Prostate gland (tissue), 2 donors: ENCODE measurements around the gene LSG1. TPM values are rescaled to one million over a fixed set of nuclear protein-coding genes. Genes with fewer than 3 reads are reported as not detected.
"Not testable (repeated sequence)": the region's sequence is repeated elsewhere in the genome, so short reads cannot be mapped to it uniquely, and the experiment has no call there.

Experiments
- DNase-seq: peaks from one replicate; pipeline ENCODE4 v3.0.0-alpha.2; 2019; ENCODE audit warnings: low spot score
- H3K27ac ChIP-seq, 2 donors: fragments of 200-600 bp; sonication (generic); 2 replicates each; pipeline ENCODE4 v1.5.1; 2017 to 2019
- H3K27me3 ChIP-seq: fragments of 200-600 bp; sonication (generic); replicated peaks from 2 replicates; pipeline ENCODE4 v1.5.1; 2019; ENCODE audit not compliant: insufficient read depth
- H3K36me3 ChIP-seq, 2 donors: fragments of 200-600 bp; sonication (generic); 1 replicate in 1 of 2; 2 replicates in 1 of 2; pipeline versions ENCODE4 v1.5.1 to v1.8.1; 2017 to 2019
- H3K4me1 ChIP-seq: fragments of 200-600 bp; sonication (generic); replicated peaks from 2 replicates; pipeline ENCODE4 v1.5.1; 2019
- H3K4me3 ChIP-seq, 2 donors: fragments of 200-600 bp; sonication (generic); 2 replicates each; pipeline ENCODE4 v1.5.1; 2017 to 2019
- H3K9me3 ChIP-seq: fragments of 200-600 bp; sonication (generic); 2 replicates; pipeline ENCODE4 v1.5.1; 2017
- CTCF ChIP-seq, 4 experiments: fragments of 200-600 bp in 2 of 4; fragments of 450-650 bp in 2 of 4; sonication (generic) in 2 of 4; IDR thresholded peaks; 1 replicate in 3 of 4; 2 replicates in 1 of 4; pipeline ENCODE4 v1.5.1; 2016 to 2019; ENCODE audit warnings: antibody characterized with exemption in 4 of 4, mild to moderate bottlenecking in 2 of 4, moderate library complexity in 2 of 4
- POLR2A ChIP-seq: fragments of 450-650 bp; IDR thresholded peaks from one replicate; pipeline ENCODE4 v1.6.1; 2016; ENCODE audit warnings: antibody characterized with exemption, mild to moderate bottlenecking
- POLR2AphosphoS5 ChIP-seq: sonication (generic); formaldehyde crosslinking; IDR thresholded peaks from one replicate; pipeline ENCODE4 v1.6.1; 2017; ENCODE audit warnings: antibody characterized with exemption
- WGBS: methylation state at CpG from one replicate; pipeline ENCODE4 v1.1.5; 2018; 5-methylcytosine and 5-hydroxymethylcytosine counted together
- intact Hi-C: fragments of 100-400 bp; cut with DNase I; formaldehyde crosslinking; loops from one replicate; pipeline ENCODE4 v1.14.2; 2022
- total RNA-seq, 2 donors: library from RNA; depleted of rRNA; stranded (reverse); fragments of >200 nt; gene quantifications; one replicate each; pipeline ENCODE4 v1.1.0, GENCODE V29; 2016

Gene LSG1
- total RNA-seq, 2 donors from 2014 or later: 25.9 to 49.6 TPM

- TF ChIP-seq POLR2A: no peak
- no peak for TF ChIP-seq CTCF (IDR thresholded peaks at IDR 0.05)
- no peak for TF ChIP-seq POLR2AphosphoS5
- WGBS: 93% methylated on average over 13 of the region's 13 CpGs
- no peaks in the 10 kb centered on the region for H3K4me1 ChIP-seq
- intact Hi-C loops: no loop called here
- no peak overlapping the region for H3K4me3 ChIP-seq
- H3K27ac ChIP-seq: no peak overlapping the region
- no peak for DNase-seq
- H3K36me3 ChIP-seq: no peaks in the 10 kb centered on the region
- no peaks in the 10 kb centered on the region for H3K27me3 ChIP-seq
- no peaks in the 10 kb centered on the region for H3K9me3 ChIP-seq
Measured at GRCh38 chr3:194609601-194610000, 62.4 kb downstream of the LSG1 start.

DNA sequence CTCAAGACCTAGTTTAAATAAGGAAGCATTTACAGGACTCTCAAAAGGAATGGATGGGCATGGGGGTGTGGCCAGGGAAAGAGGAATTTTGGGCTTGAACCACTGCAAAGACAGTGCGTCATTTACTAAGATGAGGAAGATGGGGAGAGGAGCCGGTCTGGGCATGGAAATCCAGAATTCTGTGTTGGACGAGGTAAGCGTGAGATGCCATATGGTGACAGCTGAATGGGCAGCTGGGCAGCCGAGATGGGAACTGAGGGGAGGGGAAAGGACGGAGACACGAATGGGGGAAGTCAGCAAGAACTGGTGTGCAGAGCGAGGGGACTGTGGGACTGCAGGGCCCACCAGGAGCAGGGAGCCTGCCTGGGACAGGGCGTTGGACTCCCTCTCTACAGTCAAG is 63.0 kb downstream of the LSG1 start:
- no peaks in the 10 kb centered on the region for H3K4me1 ChIP-seq
- H3K36me3 ChIP-seq: no peaks in the 10 kb centered on the region
- intact Hi-C loops: no loop called here
- H3K27ac ChIP-seq: no peak overlapping the region
- 84% methylated on average over 9 of the region's 9 CpGs for WGBS
- no peaks in the 10 kb centered on the region for H3K9me3 ChIP-seq
- no peak overlapping the region for H3K4me3 ChIP-seq
- no peaks in the 10 kb centered on the region for H3K27me3 ChIP-seq
- no peak for DNase-seq
- TF ChIP-seq POLR2A: no peak
- TF ChIP-seq CTCF (IDR thresholded peaks at IDR 0.05): no peak

- intact Hi-C loops: no loop called here
- no peak for DNase-seq
- H3K27me3 ChIP-seq: no peaks in the 10 kb centered on the region
- no peak overlapping the region for H3K4me3 ChIP-seq
- H3K9me3 ChIP-seq: no peaks in the 10 kb centered on the region
- 81% methylated on average over 10 of the region's 10 CpGs for WGBS
- no peaks in the 10 kb centered on the region for H3K36me3 ChIP-seq
- H3K27ac ChIP-seq: no peak overlapping the region
- no peak for TF ChIP-seq CTCF (IDR thresholded peaks at IDR 0.05)
- no peak for TF ChIP-seq POLR2AphosphoS5
- no peak for TF ChIP-seq POLR2A
- H3K4me1 ChIP-seq: no peaks in the 10 kb centered on the region
Measured at GRCh38 chr3:194607592-194608389, 64.2 kb downstream of the LSG1 start.

DNA sequence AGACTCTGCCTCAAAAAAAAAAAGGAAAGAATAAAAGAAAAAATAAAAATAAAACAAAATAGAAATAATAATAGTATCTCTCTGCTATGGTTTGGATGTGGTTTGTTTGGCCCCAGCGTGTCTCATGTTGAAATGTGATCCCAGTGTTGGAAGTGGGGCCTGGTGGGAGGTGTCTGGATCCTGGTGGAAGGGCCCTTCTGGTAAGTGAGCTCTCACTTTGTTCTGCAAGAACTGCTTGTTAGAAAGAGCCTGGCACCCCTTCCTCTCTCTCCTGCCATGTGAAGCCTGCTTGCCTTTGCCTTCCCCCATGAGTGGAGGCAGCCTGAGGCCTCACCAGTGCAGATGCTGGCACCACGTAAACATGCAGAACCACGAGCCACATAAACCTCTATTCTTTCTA is 65.0 kb downstream of the LSG1 start:
- TF ChIP-seq POLR2A (no peak), POLR2AphosphoS5 (no peak), CTCF (IDR thresholded peaks at IDR 0.05) (no peak)
- intact Hi-C loops: no loop called here
- Histone ChIP-seq H3K4me3 (no peak overlapping the region), H3K36me3 (no peaks in the 10 kb centered on the region), H3K9me3 (no peaks in the 10 kb centered on the region), H3K27me3 (no peaks in the 10 kb centered on the region), H3K27ac (no peak overlapping the region), H3K4me1 (no peaks in the 10 kb centered on the region)
- 84% methylated on average over 3 of the region's 3 CpGs for WGBS
- no peak for DNase-seq

GRCh38 chr3:194606163-194606562 is 65.8 kb downstream of the LSG1 start:
- intact Hi-C loops: no loop called here

DNA sequence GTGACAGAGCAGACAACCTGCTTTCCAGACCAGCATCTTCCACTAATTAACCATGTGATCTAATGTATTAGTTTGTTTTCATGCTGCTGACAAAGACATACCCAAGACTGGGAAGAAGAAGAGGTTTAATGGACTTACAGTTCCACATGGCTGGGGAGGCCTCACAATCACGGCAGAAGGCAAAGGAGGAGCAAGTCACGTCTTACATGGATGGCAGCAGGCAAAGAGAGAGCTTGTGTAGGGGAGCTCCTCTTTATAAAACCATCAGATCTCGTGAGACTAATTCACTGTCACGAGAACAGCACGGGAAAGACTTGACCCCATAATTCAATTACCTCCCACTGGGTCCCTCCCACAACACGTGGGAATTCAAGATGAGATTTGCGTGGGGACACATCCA is 66.7 kb downstream of the LSG1 start:
- H3K4me3 ChIP-seq, H3K4me1 ChIP-seq, H3K9me3 ChIP-seq, H3K36me3 ChIP-seq, H3K27ac ChIP-seq, H3K27me3 ChIP-seq, intact Hi-C loops, DNase-seq: not testable (repeated sequence)
- WGBS: 91% methylated on average over 7 of the region's 7 CpGs

More at GRCh38 chr3:194606163-194606562, 65.8 kb downstream of the LSG1 start:
- Histone ChIP-seq H3K9me3 (no peaks in the 10 kb centered on the region), H3K36me3 (no peaks in the 10 kb centered on the region), H3K4me1 (no peaks in the 10 kb centered on the region), H3K4me3 (no peak overlapping the region), H3K27ac (no peak overlapping the region), H3K27me3 (no peaks in the 10 kb centered on the region)
- TF ChIP-seq CTCF (IDR thresholded peaks at IDR 0.05) (no peak), POLR2A (no peak), POLR2AphosphoS5 (no peak)
- DNase-seq: no peak
- WGBS: 93% methylated on average over 7 of the region's 8 CpGs
